Adrenal gland (tissue), 5 donors: ENCODE measurements around the gene NXNL1.

Experiments
- POLR2A ChIP-seq, 2 donors: fragments of 450-650 bp; IDR thresholded peaks; one replicate each; pipeline ENCODE4 v1.6.1; 2017; ENCODE audit warnings: antibody characterized with exemption in 2 of 2, mild to moderate bottlenecking in 2 of 2, moderate library complexity in 1 of 2
- TF ChIP-seq, protein P1 (sequence below), 6 experiments: fragments of 450-650 bp in 4 of 6; fragments of 200-600 bp in 2 of 6; sonication (generic) in 1 of 6; IDR thresholded peaks; 1 replicate in 5 of 6; 2 replicates in 1 of 6; pipeline versions ENCODE4 v1.5.1 to v1.8.0; 2016 to 2021; ENCODE audit warnings: antibody characterized with exemption in 6 of 6, mild to moderate bottlenecking in 2 of 6, moderate library complexity in 1 of 6
- donor health status: DM: no; HTN: no; CAD: no.

DNA sequence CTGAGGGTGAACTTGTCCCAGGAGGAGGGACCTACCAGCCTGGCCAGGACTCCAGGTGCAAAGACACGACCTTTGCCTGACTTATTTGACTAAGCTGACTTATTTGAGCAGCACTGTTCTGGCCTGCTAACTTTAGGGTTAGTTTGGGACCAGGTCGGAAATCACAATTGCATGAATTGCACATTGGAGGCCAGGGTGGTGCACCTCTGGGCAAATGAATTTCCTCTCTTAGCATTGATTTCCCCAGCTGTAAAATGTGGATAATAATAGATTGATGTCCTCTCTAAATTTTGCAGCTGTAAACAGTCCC lies 53.9 kb downstream of the NXNL1 start:
- TF ChIP-seq, protein P1, sequence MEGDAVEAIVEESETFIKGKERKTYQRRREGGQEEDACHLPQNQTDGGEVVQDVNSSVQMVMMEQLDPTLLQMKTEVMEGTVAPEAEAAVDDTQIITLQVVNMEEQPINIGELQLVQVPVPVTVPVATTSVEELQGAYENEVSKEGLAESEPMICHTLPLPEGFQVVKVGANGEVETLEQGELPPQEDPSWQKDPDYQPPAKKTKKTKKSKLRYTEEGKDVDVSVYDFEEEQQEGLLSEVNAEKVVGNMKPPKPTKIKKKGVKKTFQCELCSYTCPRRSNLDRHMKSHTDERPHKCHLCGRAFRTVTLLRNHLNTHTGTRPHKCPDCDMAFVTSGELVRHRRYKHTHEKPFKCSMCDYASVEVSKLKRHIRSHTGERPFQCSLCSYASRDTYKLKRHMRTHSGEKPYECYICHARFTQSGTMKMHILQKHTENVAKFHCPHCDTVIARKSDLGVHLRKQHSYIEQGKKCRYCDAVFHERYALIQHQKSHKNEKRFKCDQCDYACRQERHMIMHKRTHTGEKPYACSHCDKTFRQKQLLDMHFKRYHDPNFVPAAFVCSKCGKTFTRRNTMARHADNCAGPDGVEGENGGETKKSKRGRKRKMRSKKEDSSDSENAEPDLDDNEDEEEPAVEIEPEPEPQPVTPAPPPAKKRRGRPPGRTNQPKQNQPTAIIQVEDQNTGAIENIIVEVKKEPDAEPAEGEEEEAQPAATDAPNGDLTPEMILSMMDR (IDR thresholded peaks at IDR 0.05): no peak
- no peak for TF ChIP-seq POLR2A (IDR thresholded peaks at IDR 0.05)
